Measurements from ENCODE around the gene ATP5PB.

Gene ATP5PB

GRCh38 chr1:111499026-111499785, 49.9 kb downstream of the ATP5PB start:
- no peaks in the 10 kb centered on the region for H3K27me3 ChIP-seq (ENCODE audit: control insufficient read depth, insufficient read depth, low read length)
- H3K4me1 ChIP-seq (ENCODE audit: control insufficient read depth, low read depth, low read length) = no peaks in the 10 kb centered on the region
- no peak overlapping the region for H3K4me3 ChIP-seq (ENCODE audit: low read length)
- no peak overlapping the region for H3K9ac ChIP-seq (ENCODE audit: low read length)
- H3K9me3 ChIP-seq (ENCODE audit: control insufficient read depth, low read depth, low read length) = no peaks in the 10 kb centered on the region
- H3K27ac ChIP-seq (ENCODE audit: low read length) = no peak overlapping the region
- no peaks in the 10 kb centered on the region for H3K36me3 ChIP-seq (ENCODE audit: control insufficient read depth, low read depth, low read length)

GRCh38 chr1:111501645-111502044, 52.4 kb downstream of the ATP5PB start:
- no peak overlapping the region for H3K4me3 ChIP-seq (ENCODE audit: low read length)
- H3K27ac ChIP-seq (ENCODE audit: low read length) = no peak overlapping the region
- no peaks in the 10 kb centered on the region for H3K36me3 ChIP-seq (ENCODE audit: control insufficient read depth, low read depth, low read length)
- no peaks in the 10 kb centered on the region for H3K9me3 ChIP-seq (ENCODE audit: control insufficient read depth, low read depth, low read length)
- no peaks in the 10 kb centered on the region for H3K4me1 ChIP-seq (ENCODE audit: control insufficient read depth, low read depth, low read length)
- H3K9ac ChIP-seq (ENCODE audit: low read length) = no peak overlapping the region
- H3K27me3 ChIP-seq (ENCODE audit: control insufficient read depth, insufficient read depth, low read length) = no peaks in the 10 kb centered on the region

- Histone ChIP-seq H3K4me1 (ENCODE audit: control insufficient read depth, low read depth, low read length) (peaks cover 13% of the 10 kb centered on the region), H3K4me3 (ENCODE audit: low read length) (no peak within 1 kb of the TSS), H3K27me3 (ENCODE audit: control insufficient read depth, insufficient read depth, low read length) (no peaks in the 10 kb centered on the region), H3K36me3 (ENCODE audit: control insufficient read depth, low read depth, low read length) (no peaks in the 10 kb centered on the region), H3K27ac (ENCODE audit: low read length) (no peak within 1 kb of the TSS), H3K9me3 (ENCODE audit: control insufficient read depth, low read depth, low read length) (no peaks in the 10 kb centered on the region), H3K9ac (ENCODE audit: low read length) (no peak within 1 kb of the TSS)
Measured at GRCh38 chr1:111503585-111504060, 54.4 kb downstream of the ATP5PB start, which contains the start of the genes ADORA3 and TMIGD3. TSS of gene ADORA3 (minus strand) at chr1:111503633. CDS start at chr1:111503354, 279 bp downstream. TSS of gene TMIGD3 (minus strand) at chr1:111503633. CDS start at chr1:111503354, 279 bp downstream.

GRCh38 chr1:111504097-111504496, 54.8 kb downstream of the ATP5PB start:
- H3K4me1 ChIP-seq (ENCODE audit: control insufficient read depth, low read depth, low read length) = peaks cover 13% of the 10 kb centered on the region
- no peaks in the 10 kb centered on the region for H3K27me3 ChIP-seq (ENCODE audit: control insufficient read depth, insufficient read depth, low read length)
- no peak overlapping the region for H3K9ac ChIP-seq (ENCODE audit: low read length)
- H3K4me3 ChIP-seq (ENCODE audit: low read length) = no peak overlapping the region
- no peak overlapping the region for H3K27ac ChIP-seq (ENCODE audit: low read length)
- no peaks in the 10 kb centered on the region for H3K36me3 ChIP-seq (ENCODE audit: control insufficient read depth, low read depth, low read length)
- no peaks in the 10 kb centered on the region for H3K9me3 ChIP-seq (ENCODE audit: control insufficient read depth, low read depth, low read length)

GRCh38 chr1:111505641-111506119, 56.4 kb downstream of the ATP5PB start:
- no peak overlapping the region for H3K9ac ChIP-seq (ENCODE audit: low read length)
- H3K9me3 ChIP-seq (ENCODE audit: control insufficient read depth, low read depth, low read length) = no peaks in the 10 kb centered on the region
- H3K4me3 ChIP-seq (ENCODE audit: low read length) = no peak overlapping the region
- H3K27me3 ChIP-seq (ENCODE audit: control insufficient read depth, insufficient read depth, low read length) = no peaks in the 10 kb centered on the region
- H3K27ac ChIP-seq (ENCODE audit: low read length) = no peak overlapping the region
- no peaks in the 10 kb centered on the region for H3K36me3 ChIP-seq (ENCODE audit: control insufficient read depth, low read depth, low read length)
- peaks cover 13% of the 10 kb centered on the region for H3K4me1 ChIP-seq (ENCODE audit: control insufficient read depth, low read depth, low read length)

GRCh38 chr1:111506561-111506960, 57.3 kb downstream of the ATP5PB start:
- H3K36me3 ChIP-seq (ENCODE audit: control insufficient read depth, low read depth, low read length) = no peaks in the 10 kb centered on the region
- H3K9ac ChIP-seq (ENCODE audit: low read length) = no peak overlapping the region
- no peaks in the 10 kb centered on the region for H3K9me3 ChIP-seq (ENCODE audit: control insufficient read depth, low read depth, low read length)
- no peak overlapping the region for H3K27ac ChIP-seq (ENCODE audit: low read length)
- H3K4me1 ChIP-seq (ENCODE audit: control insufficient read depth, low read depth, low read length) = peaks cover 13% of the 10 kb centered on the region
- no peak overlapping the region for H3K4me3 ChIP-seq (ENCODE audit: low read length)
- H3K27me3 ChIP-seq (ENCODE audit: control insufficient read depth, insufficient read depth, low read length) = no peaks in the 10 kb centered on the region

- H3K4me1 ChIP-seq (ENCODE audit: control insufficient read depth, low read depth, low read length) = peaks cover 13% of the 10 kb centered on the region
- peak overlapping the region; percentile 40 for H3K27ac ChIP-seq (ENCODE audit: low read length)
- peak overlapping the region; percentile 59 for H3K4me3 ChIP-seq (ENCODE audit: low read length)
- no peaks in the 10 kb centered on the region for H3K36me3 ChIP-seq (ENCODE audit: control insufficient read depth, low read depth, low read length)
- no peaks in the 10 kb centered on the region for H3K27me3 ChIP-seq (ENCODE audit: control insufficient read depth, insufficient read depth, low read length)
- H3K9me3 ChIP-seq (ENCODE audit: control insufficient read depth, low read depth, low read length) = no peaks in the 10 kb centered on the region
- peak overlapping the region; percentile 64 for H3K9ac ChIP-seq (ENCODE audit: low read length)
Measured at GRCh38 chr1:111507411-111508201, 58.3 kb downstream of the ATP5PB start.

GRCh38 chr1:111509997-111510375, 60.7 kb downstream of the ATP5PB start:
- H3K27me3 ChIP-seq (ENCODE audit: control insufficient read depth, insufficient read depth, low read length) = no peaks in the 10 kb centered on the region
- no peaks in the 10 kb centered on the region for H3K36me3 ChIP-seq (ENCODE audit: control insufficient read depth, low read depth, low read length)
- no peaks in the 10 kb centered on the region for H3K9me3 ChIP-seq (ENCODE audit: control insufficient read depth, low read depth, low read length)
- peaks cover 13% of the 10 kb centered on the region for H3K4me1 ChIP-seq (ENCODE audit: control insufficient read depth, low read depth, low read length)
- no peak overlapping the region for H3K4me3 ChIP-seq (ENCODE audit: low read length)
- no peak overlapping the region for H3K27ac ChIP-seq (ENCODE audit: low read length)
- H3K9ac ChIP-seq (ENCODE audit: low read length) = no peak overlapping the region

- H3K4me3 ChIP-seq (ENCODE audit: low read length) = no peak overlapping the region
- H3K27me3 ChIP-seq (ENCODE audit: control insufficient read depth, insufficient read depth, low read length) = no peaks in the 10 kb centered on the region
- H3K9ac ChIP-seq (ENCODE audit: low read length) = no peak overlapping the region
- no peak overlapping the region for H3K27ac ChIP-seq (ENCODE audit: low read length)
- H3K9me3 ChIP-seq (ENCODE audit: control insufficient read depth, low read depth, low read length) = no peaks in the 10 kb centered on the region
- no peaks in the 10 kb centered on the region for H3K36me3 ChIP-seq (ENCODE audit: control insufficient read depth, low read depth, low read length)
- peaks cover 13% of the 10 kb centered on the region for H3K4me1 ChIP-seq (ENCODE audit: control insufficient read depth, low read depth, low read length)
Measured at GRCh38 chr1:111511370-111511769, 62.1 kb downstream of the ATP5PB start.

Measured in iPS-18a (cell line).